OCI-LY1 (cell line): ENCODE measurements around the gene CNPY2.
"Not testable (repeated sequence)": the region's sequence is repeated elsewhere in the genome, so short reads cannot be mapped to it uniquely, and the experiment has no call there.

ENCODE experiments used
- EZH2 ChIP-seq: fragments of 200-600 bp; sonication (generic), shearing (Covaris generic); IDR thresholded peaks from 2 replicates; pipeline ENCODE4 v1.8.0; 2017; ENCODE audit warnings: borderline replicate concordance, mixed run types, mild to moderate bottlenecking, antibody characterized with exemption, low read length, moderate library complexity, mixed read lengths
- TF ChIP-seq, protein P1 (sequence below): fragments of 200-600 bp; sonication (generic), shearing (Covaris generic); IDR thresholded peaks from 2 replicates; pipeline ENCODE4 v1.5.1; 2017; ENCODE audit warnings: mild to moderate bottlenecking, antibody characterized with exemption, low read length, moderate library complexity, mixed read lengths

DNA sequence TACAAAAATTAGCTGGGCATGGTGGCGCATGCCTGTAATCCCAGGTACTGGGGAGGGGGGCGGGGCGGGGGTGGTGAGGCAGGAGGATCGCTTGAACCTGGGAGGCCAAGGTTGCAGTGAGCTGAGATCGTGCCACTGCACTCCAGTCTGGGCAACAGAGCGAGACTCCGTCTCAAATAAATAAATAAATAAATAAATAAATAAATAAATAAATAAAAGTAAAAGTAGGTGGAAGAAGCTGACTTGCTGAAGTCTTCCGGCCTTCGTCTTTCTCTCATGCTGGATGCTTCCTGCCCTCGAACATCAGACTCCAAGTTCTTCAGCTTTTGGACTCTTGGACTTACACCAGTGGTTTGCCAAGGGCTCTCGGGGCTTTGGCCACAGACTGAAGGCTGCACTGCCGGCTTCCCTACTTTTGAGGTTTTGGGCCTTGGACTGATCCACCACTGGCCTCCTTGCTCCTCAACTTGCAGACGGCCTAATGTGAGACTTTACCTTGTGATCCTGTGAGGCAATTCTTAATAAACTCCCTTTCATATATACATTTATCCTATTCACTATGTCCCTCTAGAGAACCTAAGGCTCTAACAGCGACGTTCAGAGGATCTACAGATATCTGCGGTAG, 49.6 kb downstream of the CNPY2 start:
- TF ChIP-seq, protein P1, sequence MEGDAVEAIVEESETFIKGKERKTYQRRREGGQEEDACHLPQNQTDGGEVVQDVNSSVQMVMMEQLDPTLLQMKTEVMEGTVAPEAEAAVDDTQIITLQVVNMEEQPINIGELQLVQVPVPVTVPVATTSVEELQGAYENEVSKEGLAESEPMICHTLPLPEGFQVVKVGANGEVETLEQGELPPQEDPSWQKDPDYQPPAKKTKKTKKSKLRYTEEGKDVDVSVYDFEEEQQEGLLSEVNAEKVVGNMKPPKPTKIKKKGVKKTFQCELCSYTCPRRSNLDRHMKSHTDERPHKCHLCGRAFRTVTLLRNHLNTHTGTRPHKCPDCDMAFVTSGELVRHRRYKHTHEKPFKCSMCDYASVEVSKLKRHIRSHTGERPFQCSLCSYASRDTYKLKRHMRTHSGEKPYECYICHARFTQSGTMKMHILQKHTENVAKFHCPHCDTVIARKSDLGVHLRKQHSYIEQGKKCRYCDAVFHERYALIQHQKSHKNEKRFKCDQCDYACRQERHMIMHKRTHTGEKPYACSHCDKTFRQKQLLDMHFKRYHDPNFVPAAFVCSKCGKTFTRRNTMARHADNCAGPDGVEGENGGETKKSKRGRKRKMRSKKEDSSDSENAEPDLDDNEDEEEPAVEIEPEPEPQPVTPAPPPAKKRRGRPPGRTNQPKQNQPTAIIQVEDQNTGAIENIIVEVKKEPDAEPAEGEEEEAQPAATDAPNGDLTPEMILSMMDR, result not testable (repeated sequence)
- TF ChIP-seq EZH2, result not testable (repeated sequence)
